Measurements from ENCODE around the gene KRTAP5-4. TPM values are rescaled to one million over a fixed set of nuclear protein-coding genes. Genes with fewer than 3 reads are reported as not detected.

Gene KRTAP5-4
- total RNA-seq, 1 donor from 2014 or later = not detected

DNA sequence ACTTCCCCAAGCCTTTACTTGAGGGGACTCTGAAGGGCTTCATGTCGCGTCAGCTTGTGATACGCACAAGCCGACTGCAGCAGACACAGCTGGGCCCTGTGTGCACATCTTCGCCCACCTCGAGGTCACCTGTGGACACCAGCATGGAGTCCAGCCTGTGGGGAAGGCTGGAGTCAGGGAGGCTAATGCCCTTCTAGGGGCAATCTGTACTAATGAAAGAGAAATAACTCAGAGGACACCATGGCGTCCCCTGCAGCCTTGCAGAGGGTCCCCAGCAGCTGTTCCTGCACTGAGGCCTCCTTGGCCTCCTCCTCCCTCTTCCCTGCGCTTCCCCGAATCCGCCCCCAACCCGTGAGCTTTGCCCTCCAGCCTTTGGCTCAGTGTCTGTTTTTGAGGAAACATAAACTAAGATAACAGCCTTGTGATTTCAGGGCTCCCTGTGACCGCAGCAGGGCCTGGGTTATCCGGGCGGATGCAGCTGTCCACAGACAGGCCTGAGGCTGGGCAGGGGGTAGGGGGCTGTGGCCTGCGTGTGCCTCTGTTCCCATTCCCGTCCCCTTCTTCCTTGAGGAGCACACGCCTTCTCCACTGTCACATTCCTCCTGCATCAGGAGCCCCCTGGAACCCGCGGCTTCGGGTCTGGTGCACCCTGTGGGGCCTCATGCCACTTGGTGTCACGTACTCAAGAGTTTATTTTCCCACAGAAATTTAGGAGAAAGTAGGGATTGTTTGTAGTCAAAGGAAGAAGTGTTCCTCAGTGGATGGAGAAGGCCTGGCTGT lies 32.6 kb upstream of the KRTAP5-4 start:
- Mint-ChIP-seq H3K4me1 (ENCODE audit: low read depth, unreplicated experiment) (no peaks in the 10 kb centered on the region), H3K9me3 (ENCODE audit: unreplicated experiment) (peaks cover 3% of the 10 kb centered on the region), H3K36me3 (ENCODE audit: unreplicated experiment) (no peaks in the 10 kb centered on the region), H3K4me3 (ENCODE audit: unreplicated experiment) (no peak overlapping the region), H3K27me3 (ENCODE audit: unreplicated experiment) (peaks cover 8% of the 10 kb centered on the region), H3K27ac (ENCODE audit: unreplicated experiment) (no peak overlapping the region)
- TF ChIP-seq, protein P1, sequence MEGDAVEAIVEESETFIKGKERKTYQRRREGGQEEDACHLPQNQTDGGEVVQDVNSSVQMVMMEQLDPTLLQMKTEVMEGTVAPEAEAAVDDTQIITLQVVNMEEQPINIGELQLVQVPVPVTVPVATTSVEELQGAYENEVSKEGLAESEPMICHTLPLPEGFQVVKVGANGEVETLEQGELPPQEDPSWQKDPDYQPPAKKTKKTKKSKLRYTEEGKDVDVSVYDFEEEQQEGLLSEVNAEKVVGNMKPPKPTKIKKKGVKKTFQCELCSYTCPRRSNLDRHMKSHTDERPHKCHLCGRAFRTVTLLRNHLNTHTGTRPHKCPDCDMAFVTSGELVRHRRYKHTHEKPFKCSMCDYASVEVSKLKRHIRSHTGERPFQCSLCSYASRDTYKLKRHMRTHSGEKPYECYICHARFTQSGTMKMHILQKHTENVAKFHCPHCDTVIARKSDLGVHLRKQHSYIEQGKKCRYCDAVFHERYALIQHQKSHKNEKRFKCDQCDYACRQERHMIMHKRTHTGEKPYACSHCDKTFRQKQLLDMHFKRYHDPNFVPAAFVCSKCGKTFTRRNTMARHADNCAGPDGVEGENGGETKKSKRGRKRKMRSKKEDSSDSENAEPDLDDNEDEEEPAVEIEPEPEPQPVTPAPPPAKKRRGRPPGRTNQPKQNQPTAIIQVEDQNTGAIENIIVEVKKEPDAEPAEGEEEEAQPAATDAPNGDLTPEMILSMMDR (IDR thresholded peaks at IDR 0.05; ENCODE audit: partially characterized antibody, unreplicated experiment) = no peak
- no peak for DNase-seq

DNA sequence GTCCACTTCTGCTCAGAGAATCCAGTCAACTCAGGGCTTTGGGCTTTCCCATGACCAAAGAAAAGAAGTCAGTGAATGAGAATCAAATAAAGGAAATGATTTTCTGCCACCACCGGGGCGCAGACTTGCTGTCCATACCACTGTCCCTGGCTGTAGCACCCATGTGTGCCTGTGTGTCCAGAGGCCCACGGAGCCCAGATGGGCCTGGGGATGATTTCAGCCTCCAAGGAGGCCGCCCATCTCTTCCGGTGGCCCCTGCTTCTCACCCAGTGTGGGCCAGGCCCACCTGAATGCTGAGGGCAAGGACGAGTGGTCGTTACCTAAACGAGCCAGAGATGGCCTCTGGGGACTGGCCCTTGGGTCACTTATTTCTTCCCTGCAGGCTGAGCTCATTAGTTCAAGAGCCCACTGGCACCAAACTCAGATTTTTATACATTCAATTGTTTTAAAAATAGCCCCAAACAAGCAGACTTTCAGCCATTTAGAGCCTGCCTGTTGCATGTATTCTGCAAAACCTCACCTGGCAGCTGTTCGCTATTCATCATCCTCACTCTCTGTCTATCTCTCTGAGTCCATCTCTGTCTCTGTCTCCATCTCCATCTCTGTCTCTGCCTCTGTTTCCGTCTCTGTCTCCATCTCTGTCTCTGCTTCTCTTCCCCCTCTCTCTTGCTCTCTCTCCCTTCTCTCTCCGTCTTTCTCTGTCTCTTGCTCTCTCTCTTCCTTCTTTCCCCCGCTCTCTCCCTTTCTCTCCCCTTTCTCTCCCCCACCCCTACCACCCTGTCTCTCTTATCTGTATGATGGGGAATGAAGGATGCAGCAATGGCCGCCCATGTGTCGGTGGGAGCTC lies 31.8 kb upstream of the KRTAP5-4 start:
- Mint-ChIP-seq H3K27me3 (ENCODE audit: unreplicated experiment) (peaks cover 8% of the 10 kb centered on the region), H3K27ac (ENCODE audit: unreplicated experiment) (no peak overlapping the region)
- no peak for DNase-seq

DNA sequence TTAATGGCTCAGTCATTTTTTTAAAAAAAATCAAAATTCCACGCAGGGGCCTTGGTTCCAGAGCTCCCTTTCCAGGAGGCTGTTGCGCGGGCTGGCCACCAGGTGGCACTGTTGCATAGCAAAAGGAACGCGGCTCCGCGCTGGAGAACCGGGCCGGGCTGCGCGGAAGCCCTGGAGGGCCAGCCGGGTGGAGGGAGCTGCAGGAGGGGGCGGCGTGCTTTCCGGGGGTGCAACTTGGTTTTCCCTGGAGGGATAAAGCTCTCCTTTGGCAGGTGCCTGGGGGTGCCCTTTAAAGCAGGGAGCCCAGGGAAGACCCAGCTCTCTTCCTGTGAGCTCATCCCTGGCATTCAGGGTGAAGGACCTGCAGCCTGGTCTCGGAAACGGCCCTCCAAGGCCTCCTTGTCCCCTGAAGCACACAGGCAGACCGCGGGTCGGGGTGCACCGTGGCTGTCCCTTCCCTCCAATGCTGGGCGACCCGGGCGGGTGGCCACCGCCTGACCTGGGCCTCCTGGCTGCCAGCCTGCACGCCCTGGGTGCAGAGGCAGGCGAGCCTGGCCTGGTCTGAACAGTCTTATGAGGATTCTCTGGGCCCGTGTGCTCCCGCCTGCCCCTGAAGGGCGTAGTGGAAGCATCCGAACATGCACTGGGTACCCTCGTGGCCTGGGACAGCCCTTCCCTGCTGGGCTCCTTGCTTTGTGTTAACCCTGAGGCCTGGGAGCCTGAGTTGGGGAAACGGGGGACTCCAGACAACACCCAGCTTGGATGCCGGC lies 31.0 kb upstream of the KRTAP5-4 start:
- H3K27ac Mint-ChIP-seq (ENCODE audit: unreplicated experiment) = no peak overlapping the region

More for the DNA sequence above, 31.8 kb upstream of the KRTAP5-4 start:
- no peaks in the 10 kb centered on the region for H3K4me1 Mint-ChIP-seq (ENCODE audit: low read depth, unreplicated experiment)
- no peak overlapping the region for H3K4me3 Mint-ChIP-seq (ENCODE audit: unreplicated experiment)
- TF ChIP-seq, protein P1 (IDR thresholded peaks at IDR 0.05; ENCODE audit: partially characterized antibody, unreplicated experiment) = no peak
- H3K36me3 Mint-ChIP-seq (ENCODE audit: unreplicated experiment) = no peaks in the 10 kb centered on the region
- H3K9me3 Mint-ChIP-seq (ENCODE audit: unreplicated experiment) = peaks cover 3% of the 10 kb centered on the region

DNA sequence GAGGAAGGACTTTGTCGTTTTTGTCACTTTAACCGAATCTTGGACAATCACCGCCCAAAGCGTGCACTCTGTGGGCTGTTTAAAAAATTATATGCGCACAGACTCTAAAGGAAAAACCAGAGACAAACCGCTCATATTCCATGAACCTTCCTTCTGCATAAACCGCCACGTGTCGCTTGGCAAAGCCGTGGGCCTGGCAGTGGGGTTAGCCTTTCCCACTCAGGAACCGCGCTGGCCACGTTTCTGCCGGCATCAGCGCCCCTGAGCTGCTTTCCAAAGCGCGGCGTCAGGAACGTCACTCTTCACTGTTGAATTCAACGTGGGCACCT lies 30.5 kb upstream of the KRTAP5-4 start:
- H3K27me3 Mint-ChIP-seq (ENCODE audit: unreplicated experiment) = peaks cover 5% of the 10 kb centered on the region
- DNase-seq = no peak
- H3K27ac Mint-ChIP-seq (ENCODE audit: unreplicated experiment) = no peak overlapping the region
- H3K36me3 Mint-ChIP-seq (ENCODE audit: unreplicated experiment) = no peaks in the 10 kb centered on the region
- H3K4me1 Mint-ChIP-seq (ENCODE audit: low read depth, unreplicated experiment) = no peaks in the 10 kb centered on the region
- TF ChIP-seq, protein P1 (IDR thresholded peaks at IDR 0.05; ENCODE audit: partially characterized antibody, unreplicated experiment) = no peak
- peaks cover 3% of the 10 kb centered on the region for H3K9me3 Mint-ChIP-seq (ENCODE audit: unreplicated experiment)
- H3K4me3 Mint-ChIP-seq (ENCODE audit: unreplicated experiment) = no peak overlapping the region

More for the DNA sequence above, 31.0 kb upstream of the KRTAP5-4 start:
- Mint-ChIP-seq H3K9me3 (ENCODE audit: unreplicated experiment) (peaks cover 3% of the 10 kb centered on the region), H3K27me3 (ENCODE audit: unreplicated experiment) (peaks cover 5% of the 10 kb centered on the region), H3K36me3 (ENCODE audit: unreplicated experiment) (no peaks in the 10 kb centered on the region), H3K4me1 (ENCODE audit: low read depth, unreplicated experiment) (no peaks in the 10 kb centered on the region), H3K4me3 (ENCODE audit: unreplicated experiment) (no peak overlapping the region)
- DNase-seq = peak; percentile 87
- TF ChIP-seq, protein P1 (IDR thresholded peaks at IDR 0.05; ENCODE audit: partially characterized antibody, unreplicated experiment) = peak; percentile 99

Measured in glutamatergic neuron (in vitro differentiated cells).